GM21619 (cell line): ENCODE measurements around the gene SAMD4B.

Source experiments
- ATAC-seq: cut with Tn5 transposase; IDR thresholded peaks from one replicate; pipeline ENCODE4 v1.9.1; 2021; ENCODE audit not compliant: unreplicated experiment

SAMD4B gene

DNA sequence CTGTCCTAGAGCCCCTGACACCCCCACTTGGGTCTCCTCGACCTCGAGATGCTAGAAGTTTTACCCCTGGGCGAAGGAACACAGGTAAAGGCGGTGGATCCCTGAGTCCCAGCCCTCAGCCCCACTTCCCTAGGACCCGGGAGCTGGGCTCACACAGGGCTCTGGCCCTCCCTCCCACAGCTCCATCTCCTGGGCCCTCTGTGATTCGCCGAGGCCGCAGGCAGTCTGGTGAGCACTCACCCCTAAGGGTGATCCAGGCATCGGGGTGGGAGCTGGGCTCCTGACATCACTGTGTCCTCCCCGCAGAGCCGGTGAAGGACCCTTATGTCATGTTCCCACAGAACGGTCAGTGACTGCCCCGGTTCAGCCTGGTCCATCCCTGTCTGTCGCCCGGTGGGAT lies 78.5 kb downstream of the SAMD4B start:
- no peak for ATAC-seq

DNA sequence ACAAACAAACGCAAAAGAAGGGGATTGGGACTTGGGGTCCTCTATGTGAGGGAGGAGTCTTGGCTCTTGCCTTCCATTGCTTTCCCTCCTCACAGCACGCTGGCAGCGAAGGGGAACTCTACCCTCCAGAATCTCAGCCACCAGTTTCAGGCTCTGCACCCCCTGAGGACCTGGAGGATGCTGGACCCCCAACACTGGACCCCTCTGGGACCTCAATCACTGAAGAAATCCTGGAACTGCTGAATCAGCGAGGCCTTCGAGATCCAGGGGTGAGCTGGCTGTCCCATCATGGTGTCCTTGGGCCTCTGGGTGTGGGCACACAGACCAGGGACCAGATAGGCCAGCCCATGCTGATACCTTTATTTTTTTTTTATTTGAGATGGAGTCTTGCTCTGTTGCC lies 79.8 kb downstream of the SAMD4B start:
- ATAC-seq: no peak

DNA sequence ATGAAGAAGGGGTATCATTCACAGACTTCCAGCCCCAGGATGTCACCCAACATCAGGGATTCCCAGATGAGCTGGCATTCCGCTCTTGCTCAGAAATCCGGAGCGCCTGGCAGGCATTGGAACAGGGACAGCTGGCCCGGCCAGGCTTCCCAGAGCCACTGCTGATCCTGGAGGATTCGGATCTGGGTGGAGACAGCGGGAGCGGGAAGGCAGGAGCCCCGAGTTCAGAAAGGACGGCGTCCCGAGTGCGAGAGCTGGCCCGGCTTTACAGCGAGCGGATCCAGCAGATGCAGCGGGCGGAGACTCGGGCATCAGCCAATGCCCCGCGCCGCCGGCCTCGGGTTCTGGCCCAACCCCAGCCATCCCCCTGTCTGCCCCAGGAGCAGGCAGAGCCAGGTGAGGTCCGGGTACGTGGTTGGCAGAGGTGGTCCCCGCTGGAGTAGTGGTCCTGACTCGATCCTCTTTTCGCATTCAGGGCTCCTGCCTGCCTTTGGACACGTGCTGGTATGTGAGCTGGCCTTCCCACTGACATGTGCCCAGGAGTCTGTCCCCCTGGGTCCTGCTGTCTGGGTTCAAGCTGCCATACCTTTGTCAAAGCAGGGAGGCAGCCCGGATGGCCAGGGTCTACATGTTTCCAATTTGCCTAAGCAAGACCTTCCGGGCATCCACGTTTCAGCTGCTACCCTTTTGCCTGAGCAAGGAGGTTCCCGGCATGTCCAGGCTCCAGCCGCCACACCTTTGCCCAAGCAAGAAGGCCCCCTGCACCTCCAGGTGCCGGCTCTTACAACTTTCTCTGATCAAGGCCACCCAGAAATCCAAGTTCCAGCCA lies 81.3 kb downstream of the SAMD4B start:
- ATAC-seq: no peak

DNA sequence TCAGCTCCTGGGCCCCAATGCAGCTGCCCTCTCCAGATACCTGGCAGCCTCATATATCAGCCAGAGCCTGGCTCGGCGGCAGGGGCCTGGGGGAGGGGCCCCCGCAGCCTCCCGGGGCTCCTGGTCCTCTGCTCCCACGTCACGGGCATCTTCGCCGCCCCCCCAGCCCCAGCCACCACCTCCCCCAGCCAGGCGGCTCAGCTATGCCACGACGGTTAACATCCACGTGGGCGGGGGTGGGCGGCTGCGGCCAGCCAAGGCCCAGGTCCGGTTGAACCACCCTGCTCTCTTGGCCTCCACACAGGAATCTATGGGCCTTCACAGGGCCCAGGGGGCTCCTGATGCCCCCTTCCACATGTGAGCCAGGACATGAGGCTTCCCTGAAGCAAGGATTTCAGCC lies 82.7 kb downstream of the SAMD4B start:
- ATAC-seq: no peak

DNA sequence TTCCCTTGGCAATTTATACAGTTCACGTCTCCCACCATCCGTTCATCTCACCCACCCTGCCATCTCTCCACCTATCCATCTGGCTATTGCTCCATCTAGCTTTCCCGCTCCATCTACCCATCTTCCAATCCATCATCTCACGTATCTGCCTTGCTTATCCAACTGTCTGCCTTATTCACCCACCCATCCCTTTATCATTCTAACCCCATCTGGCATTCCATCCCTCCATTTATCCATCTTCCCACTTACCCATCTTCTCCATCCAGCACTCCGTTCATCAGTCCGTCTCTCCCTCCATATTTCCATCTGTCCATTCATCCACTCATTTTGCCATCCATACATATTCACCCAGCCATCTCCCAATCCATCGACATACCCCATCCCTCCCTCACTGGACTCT lies 83.5 kb downstream of the SAMD4B start:
- no peak for ATAC-seq

DNA sequence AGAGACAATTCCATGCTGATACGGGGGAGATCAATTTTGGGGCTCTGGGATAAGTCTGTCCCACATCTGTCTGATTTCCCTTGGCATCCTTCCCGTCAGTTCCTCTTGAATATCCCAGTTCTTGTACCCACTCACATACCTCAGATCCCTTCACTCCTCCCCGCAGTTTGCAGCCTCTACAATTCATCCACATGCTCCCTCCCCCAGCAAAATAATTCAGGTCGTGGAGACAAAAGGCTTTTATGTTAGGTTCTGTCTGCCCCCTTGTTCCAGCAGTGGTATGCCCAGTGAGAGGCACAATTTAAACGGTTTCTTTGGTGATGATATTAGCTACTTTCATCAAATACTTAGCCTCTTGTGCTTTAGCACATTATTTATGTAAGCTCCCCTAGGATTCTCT lies 83.9 kb downstream of the SAMD4B start:
- ATAC-seq: no peak

DNA sequence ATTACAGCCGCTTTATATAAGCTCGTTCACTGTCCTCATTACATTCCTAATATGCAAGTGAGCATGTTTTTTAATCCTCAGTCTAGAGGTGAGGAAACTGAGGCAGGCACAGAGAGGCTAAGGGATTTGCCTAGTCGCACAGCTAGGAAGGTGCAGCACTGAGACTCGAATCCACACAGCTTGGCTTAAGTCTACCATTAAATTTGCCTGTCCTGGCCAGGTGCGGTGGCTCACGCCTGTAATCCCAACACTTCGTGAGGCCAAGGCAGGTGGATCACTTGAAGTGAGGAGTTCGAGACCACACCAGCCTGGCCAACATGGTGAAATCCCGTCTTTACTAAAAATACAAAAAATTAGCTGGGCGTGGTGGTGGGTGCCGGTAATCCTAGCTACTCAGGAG lies 85.5 kb downstream of the SAMD4B start:
- no peak for ATAC-seq

DNA sequence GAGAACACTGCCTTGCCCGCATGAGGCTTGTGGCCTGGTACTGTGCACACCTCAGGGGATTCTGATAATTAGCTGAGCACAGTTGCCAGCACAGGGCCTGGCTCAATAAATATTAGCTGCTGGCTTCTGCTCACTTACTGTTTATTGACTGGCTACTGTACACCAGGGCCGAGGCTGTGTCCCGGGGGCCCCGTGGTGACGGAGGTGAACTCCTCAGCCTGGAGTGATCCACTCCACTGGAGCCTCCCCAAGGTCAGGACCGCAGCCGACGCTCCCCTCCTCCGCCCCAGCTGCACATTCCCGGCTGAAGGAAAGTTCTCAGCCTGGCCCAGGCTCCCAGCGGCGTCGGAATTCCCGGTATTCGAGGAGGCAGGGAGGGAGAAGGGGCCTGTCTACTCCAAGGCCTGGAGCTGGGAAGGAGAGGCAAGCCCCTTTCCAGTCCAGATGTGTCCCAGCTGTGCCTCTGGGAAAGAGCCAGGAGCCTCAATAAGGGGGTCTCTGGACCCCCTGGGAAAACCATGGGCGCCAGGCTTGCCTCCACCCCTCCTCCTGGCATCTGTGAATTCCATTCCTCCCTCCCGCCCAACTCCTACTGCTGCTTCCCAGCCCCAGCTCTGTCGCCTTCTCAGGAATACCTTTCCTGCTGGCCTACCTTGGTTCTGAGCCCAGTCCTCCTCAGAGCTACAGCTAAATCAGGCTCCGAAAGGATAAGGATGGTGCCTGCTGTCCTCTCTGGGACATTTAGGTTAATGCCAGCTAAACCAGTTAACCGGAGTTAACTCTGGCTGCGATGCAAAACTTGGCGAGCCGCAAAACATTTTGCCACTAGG lies 86.3 kb downstream of the SAMD4B start:
- ATAC-seq: no peak

DNA sequence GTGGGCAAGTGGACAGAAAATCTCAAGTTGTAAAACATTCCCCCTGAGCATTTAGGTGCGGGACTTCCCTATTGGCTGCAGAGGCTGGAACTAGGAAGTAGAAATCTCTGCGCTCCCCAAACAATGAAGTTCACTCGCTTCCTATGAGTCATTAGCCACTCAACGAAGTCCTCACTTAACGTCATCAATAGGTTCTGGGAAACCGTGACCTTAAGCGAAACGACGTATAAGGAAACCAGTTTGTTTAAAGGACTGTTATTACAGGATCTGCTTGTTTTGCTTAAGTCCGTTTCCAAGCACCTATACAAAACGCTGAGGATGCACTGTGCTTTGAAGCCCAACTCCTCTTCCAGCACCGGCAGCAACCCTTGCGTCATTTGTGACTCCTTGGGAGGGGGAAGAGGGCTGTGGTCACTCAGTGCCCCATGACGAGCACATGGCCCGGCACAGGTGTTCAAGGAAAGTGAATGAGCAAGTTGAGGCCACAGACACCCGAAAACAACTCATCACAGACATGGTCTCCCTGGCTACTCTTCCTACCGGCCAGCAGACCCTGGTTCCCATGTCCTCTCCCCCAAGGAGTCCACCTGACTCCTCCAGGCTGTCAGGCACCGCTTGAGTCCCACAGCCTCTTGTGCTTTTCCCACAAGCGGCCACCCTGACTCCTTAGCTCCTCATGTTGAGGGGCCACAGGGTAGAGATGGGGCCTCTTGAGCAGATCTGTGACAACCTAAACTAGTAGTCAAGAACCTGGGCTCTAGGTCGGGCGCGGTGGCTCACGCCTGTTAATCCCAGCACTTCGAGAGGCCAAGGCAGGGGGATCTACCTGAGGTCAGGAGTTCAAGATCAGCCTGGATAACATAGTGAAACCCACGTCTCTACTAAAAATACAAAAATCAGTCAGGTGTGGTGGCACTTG lies 88.7 kb downstream of the SAMD4B start:
- ATAC-seq: peak; percentile 58

DNA sequence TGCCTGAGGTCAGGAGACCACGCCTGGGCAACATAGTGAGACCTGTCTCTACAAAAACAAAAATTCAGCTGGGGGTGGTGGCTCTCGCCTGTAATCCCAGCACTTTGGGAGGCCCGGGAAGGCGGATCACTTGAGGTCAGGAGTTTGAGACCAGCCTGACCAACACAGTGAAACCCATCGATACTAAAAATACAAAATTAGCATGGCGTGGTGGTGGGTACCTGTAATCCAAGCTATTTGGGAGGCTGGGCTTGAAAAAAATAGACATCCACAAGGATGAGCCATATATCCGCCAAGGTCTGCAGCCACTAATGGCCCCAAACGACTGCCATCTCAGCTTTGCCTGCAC lies 90.4 kb downstream of the SAMD4B start:
- no peak for ATAC-seq

DNA sequence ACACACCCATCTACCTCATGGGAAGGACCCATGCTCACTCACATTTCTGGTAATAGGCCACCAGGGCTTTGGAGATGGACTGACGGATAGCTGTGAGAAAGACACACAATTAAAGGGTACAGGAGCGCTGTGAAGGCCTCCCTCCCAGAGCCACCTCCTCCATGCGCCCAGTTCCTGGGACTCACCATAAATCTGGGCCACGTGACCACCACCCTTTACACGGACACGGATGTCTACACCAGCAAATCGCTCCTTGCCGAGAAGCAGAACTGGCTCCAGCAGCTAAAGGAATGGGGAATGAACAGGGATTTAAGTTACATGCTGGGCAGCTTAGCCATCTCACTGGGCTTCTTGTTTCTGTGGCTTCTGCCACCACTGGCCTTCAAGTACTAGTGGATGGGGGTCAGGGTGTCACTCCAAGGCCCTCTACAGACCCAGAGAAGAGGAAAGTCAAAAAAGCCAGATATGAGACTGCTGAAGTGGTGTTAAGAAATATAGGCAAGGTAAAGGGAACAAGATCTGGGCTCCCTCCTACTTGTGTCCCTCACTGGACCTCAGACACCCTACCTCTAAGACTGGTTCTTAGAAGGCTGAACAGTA lies 91.4 kb downstream of the SAMD4B start:
- ATAC-seq: no peak

DNA sequence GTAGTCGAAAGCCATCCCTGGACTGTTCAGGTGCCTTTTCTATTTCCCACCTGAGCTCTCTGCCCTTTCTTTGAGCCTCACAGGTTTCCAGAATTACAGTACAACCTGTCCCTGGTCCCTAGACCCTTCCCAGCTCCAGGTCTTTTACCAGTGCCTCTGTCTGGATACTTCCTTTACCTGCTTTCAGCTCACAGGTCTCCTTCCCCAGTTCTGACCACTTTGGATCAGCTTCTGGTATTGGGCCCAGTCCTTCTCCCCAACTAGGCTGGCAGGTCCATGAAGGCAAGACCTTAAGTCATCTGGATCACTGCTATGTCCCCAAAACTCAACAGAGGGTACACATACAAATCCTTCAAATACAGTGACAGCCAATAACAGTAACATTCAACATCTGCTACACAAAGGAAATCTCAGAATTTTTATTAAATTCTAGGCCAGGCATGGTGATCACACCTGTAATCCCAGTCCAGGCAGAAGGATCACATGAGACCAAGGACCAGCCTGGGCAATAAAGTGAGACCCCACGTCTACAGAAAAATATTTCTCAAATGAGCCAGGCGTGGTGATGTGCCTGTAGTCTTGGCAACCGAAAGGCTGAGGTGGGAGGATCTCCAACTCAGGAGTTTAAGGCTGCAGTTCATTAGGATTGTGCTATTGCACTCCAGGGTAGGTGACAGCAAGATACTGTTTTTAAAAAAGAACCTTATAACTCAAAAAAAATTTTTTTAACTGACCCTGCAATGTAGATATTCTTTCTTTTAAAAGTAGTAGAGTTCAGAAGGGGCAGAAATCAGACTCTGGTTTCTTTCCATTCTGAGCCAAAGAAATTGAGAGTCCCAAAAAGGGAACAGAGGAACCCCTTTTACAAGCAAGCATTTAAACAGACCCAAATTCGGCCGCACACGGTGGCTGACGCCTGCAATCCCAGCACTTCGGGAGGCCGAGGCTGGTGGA lies 92.2 kb downstream of the SAMD4B start:
- no peak for ATAC-seq
